Fibroblast of skin of abdomen (primary cell): ENCODE data around the gene APOBEC3B.
"Not testable (repeated sequence)": the region's sequence is repeated elsewhere in the genome, so short reads cannot be mapped to it uniquely, and the experiment has no call there.

Source experiments
- DNase-seq: peaks from one replicate; pipeline ENCODE4 v3.0.0-alpha.2; 2013

Gene APOBEC3B

DNA sequence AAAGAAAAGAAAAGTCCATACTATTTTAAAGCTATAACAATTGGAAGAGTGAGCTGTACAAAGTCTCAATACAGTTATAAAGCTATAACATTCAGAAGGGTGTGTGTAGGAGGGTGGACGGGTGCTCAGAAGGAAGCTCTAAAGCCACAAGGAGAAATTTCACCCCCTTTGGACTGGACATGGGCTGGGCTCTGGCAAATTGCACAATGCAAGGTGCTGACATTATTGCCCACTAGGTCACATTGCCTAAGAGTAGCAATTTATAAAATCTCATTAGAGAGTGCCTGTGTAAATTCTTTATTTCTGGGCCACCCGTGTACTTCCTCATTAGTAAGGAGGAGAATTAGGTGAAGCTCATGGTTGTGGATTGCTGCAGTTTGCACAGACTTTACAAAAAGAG lies 30.4 kb upstream of the APOBEC3B start:
- DNase-seq, result no peak

DNA sequence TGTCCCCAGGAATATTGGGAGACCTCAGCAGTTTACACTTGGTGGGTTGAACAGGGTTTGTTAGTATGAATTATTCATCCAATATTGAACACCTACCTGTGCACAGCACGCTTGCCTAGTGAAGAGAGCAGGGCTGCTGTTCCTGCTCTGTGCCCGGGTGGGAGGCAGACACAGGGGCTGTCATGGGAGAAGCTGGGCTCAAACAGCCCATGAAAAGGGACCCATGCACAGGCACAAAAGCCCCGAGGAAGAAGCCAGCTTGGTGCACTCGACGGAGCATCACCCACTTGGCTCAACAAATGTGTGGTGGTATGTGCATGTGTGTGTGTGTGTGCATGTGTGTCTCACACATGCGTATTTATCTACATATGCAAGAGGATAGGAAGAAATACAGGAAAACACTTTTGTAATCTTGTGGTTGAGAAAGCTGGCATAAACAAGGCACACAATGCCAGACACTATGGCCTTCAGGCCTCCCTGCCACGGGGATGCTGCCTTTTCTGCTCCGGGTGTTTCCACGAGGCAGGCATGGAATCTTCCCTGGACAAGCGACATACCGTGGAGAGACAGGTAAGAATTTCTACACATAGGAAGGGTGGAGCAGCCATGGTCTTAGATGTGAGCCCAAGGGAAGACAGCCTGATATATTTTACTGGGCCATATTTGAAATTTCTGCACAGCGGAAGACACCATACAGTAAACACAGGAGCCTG lies 29.7 kb upstream of the APOBEC3B start:
- DNase-seq, result no peak

DNA sequence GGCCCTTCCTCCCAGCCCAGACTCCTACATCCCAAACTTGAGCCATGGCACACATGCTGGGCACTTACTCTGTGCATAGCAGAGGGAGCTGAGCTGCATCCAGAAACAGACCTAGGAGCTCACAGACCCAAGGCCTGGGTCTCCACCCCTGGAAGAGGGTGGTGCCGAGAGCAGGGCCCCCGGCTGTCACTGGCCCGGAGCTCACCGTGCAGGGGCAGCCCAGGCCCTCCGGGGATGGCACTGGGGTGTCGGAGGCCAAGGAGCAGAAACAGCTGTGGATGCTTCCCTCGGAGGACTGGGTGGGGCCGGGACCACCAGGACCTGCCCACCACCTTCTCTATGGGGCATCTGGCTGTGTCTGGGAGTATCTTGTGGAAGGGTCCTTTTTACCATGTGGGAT lies 29.1 kb upstream of the APOBEC3B start:
- no peak for DNase-seq

DNA sequence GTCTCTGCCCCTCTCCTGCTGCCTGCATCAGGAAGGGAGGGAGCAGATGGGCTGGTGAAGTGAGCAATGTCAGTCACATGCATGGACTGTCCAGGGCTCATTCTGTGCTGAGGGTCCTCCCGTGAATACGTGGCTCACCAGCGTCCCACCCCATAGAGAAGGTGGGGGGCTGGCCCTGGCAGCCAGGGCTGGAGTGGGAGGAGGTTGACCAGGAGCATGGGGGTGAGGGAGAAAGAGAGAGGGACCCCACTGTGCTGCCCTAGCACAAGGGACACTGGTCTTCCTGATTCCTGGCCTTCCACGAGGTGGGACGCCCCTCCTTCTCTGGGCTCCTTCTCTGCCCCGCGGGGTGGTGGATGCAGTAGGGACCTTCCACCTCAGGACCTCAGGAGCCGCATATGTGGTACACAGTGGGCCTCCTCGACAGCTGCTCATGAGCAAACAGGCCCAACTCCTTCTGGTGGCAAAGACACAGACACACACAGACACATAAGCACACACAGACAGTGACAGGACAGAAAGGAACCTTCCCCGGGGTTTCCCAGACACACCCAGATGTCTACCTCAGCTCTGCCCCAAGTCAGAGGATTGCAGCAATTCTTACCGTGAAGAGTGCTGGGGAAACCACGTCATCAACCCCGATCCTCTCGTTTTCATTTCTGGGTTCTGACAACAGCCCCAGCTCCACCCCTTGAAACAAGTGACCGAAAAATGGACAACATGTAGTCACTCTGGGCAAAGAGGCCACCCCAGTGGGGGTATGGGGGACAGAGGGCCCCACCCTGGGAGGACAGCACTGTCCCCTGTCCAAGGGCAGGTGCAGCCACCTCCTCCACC lies 28.4 kb upstream of the APOBEC3B start:
- no peak for DNase-seq

DNA sequence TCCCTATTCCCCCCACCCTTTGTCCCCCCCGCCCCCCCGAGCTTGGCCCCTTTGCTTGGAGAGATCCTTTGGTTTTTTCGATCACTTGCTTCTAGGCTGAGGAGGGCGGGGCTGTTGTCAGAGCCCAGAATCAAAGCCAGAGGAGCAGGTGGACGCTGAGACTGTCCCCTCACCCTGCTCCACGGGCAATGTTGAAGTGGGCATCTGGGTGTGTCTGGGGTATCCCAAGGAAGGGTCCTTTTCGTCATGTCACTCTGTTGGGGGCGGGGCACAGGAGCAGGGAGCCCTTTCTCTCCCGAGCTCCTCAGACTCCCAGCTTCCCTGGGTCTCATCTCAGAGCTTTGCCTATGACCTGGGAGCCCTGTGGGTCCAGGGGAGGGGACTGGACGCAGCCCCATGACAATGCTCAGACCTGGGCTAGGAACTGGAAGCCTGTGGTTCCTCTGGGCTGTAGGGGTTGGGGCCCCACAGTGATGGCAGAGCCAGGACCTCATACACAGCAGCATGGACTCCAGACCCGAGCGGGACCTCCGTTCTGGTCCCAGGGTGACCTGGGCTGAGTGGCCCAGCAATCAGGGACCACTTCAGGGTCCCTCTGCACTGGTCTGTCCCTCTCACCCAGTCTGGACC lies 27.6 kb upstream of the APOBEC3B start:
- DNase-seq, result no peak

DNA sequence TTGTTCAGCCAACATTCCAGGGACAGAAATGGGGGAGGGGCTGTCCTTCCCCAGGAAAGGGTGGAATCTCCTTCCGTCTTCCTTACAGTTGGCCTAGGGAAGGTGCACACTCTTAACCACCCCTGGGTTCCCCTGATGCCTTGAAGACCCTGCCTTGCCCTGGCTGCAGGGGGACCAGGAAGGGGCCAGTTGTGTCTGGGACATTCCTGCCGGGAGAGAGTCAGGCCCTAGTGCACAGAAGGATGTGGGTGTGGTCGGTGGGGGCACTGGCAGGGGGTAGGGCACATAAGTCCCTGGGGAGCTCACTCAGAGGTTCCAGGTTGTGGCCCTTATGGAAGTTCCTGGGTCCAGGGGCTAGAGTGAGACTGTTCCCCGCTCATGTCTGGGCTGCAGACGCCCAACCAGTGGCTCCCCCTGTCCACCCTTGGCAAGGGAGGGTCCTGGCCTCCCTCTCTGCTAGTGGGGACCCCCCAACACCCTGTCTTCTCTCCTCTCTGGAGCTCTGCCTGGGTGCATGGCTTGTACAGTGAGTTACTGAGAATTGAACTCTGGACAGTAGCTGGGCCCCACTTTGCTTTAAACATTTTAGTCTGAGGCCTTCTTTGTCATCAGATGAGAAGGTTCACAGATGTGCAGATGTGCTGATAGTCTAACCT lies 26.8 kb upstream of the APOBEC3B start:
- no peak for DNase-seq

DNA sequence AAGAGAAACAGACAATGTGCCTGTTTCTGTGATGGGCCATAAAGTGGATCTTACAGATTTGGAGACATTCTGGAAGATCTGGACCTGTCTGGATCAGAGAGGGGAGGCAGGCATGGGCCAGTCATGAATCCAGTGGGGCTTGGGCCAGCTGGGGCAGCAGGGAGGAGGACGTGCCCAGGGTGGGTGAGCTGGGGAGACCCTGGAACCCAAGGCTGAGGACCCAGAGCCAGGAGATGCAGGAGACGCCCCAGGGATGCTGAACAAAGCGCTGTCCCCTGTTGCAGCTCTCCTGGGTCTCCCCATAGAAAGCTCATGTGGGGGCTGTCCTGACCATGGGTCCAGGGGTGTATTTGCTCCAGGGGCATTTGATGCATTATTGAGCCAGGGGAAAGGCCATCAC lies 26.2 kb upstream of the APOBEC3B start:
- DNase-seq, result no peak

DNA sequence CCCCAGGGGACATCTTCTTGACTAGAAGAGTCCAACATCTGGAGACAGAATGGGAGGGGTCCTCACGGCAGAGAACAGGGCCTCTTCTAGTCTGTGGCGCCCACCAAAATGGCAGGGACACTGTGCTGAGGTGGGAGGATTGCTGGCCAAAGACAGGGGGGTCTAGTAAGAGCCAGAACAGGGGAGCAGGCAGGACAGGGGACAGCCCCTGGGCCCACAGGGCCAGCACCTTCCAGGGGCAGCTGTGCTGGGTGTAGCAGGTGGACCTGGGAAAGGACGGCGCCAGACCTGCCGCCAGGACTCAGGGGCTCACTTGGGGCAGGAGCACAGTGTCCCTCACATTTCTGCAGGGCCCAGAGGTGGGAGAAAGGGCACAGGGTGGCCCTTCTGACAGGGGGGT lies 25.6 kb upstream of the APOBEC3B start:
- no peak for DNase-seq

DNA sequence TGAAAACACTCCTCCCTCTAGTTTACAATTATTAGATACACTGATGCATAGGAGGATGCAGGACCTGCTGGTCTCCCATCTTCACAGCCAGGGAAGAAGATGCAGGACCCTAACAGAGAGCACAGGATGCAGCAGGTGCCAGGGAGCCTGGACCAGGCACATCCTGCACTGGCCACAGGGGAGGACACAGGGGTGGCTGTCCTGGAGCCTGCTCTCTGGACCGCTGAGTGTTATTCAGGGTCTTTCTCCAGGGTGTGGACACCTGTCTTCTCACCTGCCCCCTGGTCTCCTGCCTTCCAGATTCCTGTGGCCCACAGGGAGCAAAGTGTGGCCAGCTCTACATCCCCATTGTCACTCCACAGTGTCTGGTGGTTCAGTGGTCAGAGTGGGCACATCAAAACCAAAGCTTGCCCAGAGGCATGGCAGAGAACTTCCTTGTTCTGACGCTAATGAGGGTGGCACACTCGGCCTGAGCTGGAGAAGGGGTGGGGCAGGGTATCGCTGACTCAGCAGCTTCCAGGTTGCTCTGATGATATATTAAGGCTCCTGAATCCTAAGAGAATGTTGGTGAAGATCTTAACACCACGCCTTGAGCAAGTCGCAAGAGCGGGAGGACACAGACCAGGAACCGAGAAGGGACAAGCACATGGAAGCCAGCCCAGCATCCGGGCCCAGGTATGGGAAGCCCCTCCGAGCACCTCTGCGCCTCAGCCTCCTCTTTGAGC lies 24.9 kb upstream of the APOBEC3B start, which contains the start of gene APOBEC3A:
Gene APOBEC3A (plus strand): TSS at position 564 of the 725 bp plus-strand sequence. CDS start 83 bp downstream, at position 647.
- no peak for DNase-seq

DNA sequence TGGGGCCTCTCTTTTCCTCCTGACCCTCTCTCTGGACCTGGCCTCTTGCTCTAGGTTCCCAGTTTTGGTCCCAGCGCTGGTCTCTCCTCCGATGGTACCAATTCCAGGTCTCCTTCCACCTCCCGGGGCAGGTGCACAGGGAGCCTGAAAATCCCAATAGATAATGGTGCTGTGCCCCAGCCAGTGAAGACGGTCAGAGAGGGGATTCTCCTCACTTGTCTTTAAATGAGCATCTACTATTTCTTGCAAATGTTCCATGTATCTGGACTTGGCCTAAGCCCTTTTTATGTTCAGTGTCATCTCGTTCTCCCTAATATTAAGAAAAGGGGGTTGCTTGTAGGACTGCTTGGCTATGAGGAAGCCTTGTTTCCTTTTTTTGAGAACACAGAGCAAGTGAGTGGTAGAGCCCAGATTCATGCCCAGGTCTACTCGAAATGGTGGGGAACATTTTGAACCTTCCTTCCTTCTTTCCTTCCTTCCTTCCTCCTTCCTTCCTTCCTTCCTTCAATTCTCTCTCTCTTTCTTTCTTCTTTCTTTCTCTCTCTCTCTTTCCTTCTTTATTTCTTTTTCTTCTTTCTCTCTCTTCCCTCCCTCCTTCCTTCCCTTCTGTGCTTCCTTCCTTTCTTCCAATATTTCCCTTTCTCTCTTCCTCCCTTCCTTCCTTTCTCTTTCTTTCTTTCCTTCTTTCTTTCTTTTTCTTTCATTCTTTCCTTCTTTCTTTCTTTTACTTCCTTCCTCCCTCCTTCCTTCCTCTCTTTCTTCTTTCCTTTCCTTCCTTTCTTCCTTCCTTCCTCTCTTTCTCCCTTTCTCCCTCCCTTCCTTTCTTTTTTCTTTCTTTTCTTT lies 24.1 kb upstream of the APOBEC3B start:
- no peak for DNase-seq

DNA sequence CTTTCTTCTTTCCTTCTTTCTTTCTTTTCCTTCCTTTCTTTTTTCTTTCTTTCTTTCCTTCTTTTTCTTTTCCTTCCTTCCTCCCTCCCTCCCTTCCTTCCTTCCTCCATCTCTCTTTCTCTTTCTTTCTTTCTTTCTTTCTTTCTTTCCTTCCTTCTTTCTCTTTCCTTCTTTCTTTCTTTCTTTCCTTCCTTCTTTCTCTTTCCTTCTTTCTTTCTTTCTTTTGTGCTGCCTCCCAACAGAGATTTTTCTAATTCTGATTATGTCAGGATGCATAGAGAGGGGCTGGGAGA lies 23.6 kb upstream of the APOBEC3B start:
- not testable (repeated sequence) for DNase-seq

DNA sequence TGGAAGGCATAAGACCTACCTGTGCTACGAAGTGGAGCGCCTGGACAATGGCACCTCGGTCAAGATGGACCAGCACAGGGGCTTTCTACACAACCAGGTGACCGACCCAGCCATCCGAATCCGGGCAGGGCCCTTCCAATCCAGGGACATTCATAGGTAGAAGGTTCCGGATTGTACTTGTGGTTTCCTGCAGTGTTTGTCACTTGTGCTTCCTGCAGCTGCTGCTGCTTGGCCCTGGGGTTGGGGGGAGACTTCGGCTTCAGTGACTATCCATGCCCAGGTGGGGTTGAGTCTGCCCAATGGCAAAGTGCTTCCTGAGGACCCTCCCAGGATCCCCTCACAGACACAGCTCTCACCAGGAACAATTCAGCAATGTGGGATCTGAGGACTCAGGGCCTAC lies 22.6 kb upstream of the APOBEC3B start:
- no peak for DNase-seq

DNA sequence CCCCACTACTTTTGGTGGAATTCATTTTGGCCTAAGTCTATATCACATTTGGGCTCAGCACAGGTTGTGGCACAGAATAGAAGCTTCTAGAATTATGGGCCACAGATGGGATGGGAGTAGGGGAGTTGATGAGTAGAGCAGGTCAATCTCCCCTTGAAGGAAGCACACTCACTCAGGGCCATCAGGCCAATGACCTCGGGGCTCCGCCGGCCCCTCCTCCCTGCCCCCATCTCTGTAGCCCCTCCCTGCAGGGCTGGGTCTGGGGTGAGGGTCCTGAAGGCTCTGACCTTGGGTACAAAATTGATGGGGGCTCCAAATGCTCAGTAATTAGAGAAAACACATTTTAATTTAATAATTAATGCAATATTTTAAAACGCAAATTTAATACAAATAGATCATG lies 21.5 kb upstream of the APOBEC3B start:
- DNase-seq, result not testable (repeated sequence)

DNA sequence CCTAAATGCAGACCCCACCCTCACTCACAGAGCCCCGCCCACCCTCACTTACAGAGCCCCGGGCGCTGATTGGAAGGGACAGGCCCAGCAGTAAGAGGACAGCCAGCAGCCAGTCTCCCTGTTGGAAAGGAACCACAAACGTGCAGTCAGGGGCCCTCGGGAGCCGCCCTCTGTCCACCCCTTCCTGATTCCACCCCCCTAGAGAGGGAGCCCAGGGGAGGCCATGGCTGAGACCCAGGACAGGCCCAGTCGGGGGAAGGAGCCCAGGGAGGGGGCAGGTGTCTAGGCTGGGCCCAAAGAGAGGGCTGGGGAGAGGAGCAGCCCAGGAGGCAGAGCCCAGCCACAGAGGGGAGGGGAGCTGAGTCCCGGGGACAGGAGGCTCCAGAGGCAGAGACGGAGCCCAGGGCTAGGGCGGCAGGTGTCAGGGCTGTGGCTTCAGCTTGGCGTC lies 18.8 kb upstream of the APOBEC3B start:
- not testable (repeated sequence) for DNase-seq

DNA sequence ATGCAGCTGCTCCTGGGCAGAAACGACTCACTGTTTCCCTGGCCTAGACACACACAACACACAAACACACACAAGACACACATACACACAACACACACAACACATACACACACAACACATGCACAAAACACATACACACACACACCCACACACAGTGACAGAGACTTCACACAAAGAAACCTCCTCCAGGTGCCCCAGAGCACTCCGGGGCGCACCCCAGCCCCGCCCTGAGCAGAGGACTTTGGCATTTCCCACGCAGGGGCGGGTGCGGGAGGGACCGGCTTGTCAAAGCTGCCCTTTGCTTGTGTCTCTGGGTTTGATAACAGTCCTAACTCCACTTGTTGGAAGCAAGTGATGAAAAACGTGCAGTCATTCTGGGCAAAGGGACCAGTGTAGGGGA lies 18.3 kb upstream of the APOBEC3B start:
- DNase-seq, result no peak

DNA sequence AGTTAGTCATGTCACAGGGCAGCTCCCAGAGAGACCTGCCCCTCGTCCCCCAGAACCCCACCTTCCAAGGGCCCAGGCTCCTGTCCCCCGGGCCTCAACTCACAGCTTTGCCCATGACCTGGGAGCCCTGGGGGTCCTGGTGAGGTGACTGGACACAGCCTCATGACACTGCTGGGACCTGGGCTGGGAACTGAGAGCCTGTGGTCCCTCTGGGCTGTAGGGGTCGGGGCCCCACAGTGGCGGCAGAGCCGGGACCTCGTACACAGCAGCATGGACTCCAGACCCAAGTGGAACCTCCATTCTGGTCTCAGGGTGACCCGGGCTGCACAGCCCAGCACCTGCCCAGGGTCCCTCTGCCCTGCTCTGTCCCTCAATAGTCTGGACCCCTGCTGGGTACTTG lies 17.8 kb upstream of the APOBEC3B start:
- DNase-seq, result no peak

DNA sequence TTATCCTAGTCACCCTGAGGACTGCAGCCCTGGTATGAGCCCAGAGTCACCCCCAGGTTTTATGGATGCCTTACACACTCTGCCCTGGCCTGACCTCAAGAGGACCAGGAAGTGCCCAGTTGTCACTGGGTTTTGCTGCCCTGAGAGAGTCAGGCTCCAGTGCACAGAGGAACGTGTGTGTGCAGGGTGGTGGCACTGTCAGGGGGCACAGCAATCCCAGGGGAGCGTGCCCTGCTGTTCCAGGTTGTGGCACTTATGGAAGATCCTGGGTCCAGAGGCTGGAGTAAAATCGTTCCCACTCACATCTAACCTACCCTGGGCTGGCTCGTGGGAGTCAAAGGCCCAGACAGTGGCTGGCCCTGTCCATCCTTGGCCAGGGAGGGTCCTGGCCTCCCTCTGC lies 17.2 kb upstream of the APOBEC3B start:
- DNase-seq, result no peak

DNA sequence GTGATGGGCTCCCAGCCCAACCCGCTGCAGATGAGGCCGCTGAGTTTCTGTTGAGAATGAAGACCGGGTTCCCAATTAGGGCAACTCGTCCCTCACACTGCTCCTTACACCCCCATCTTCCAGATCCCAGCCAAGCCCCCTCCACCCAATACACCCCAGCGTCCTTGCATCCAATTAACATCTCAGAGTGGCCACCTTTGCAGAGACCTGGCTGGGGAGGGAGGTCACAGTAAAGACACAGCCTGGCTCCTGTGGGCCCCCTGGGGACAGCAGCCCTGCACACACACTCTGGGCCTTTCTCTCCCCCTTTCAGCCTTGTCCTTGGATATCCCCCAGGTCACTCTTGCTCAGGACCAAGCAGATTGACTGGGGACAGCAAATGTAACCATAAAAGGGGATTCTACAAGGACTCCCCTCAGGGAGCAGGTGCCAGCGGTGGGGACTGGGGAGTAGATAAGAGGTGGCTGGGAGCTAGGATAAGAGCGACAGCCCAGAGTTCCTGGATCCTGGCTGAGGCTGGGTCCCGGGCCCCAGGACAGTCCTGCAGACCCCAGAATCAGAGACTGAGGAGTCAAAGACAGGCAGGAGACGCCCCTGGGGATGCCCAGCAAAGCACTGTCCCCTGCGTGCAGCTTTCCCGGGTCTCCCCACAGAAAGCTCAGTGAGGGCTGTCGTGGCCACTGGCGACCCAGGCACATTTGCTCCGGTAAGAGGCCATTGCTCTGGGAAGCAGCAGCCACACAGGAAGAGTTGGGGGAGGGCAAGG lies 16.4 kb upstream of the APOBEC3B start:
- DNase-seq, result no peak

DNA sequence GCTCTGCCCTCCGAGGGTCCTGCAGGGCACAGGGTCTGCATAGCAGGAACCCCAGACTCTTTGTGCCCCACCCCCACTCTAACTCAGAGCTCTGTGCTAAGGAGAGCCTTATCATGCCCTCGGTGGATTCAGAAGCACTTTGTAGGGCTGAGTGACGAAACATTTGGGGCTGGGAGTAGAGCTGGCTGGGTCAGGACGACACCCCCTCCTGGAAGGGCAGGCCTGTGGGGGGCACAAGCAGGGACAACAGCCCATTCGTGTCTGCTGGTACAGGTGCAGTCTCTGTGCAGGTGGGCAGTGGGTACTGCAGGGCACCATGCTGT lies 15.8 kb upstream of the APOBEC3B start:
- no peak for DNase-seq

DNA sequence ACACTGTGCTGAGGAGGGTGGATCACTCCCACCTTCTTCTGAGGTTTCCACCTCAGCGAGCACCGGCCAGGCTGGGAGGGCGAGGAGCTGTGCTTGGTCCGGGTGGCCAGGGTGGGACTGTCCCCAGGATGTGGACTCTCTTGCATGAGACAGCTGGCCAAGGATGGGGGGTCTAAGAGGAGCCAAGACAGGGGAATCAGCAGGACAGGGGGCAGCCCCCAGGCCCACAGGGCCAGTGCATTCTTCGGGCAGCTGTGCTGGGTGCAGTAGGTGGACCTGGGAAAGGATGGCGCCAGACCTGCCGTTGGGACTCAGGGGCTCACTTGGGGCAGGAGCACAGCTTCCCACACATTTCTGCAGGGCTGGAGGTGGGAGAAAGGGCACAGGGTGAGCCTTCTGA lies 15.2 kb upstream of the APOBEC3B start:
- no peak for DNase-seq
